Fibroblast of villous mesenchyme (primary cell): ENCODE data around the gene HUS1. TPM values are rescaled to one million over a fixed set of nuclear protein-coding genes. Genes with fewer than 3 reads are reported as not detected.

Experiments
- DNase-seq: peaks from one replicate; pipeline ENCODE4 v3.0.0-alpha.2; 2010; ENCODE audit warnings: low read depth
- H3K4me3 ChIP-seq: 2 replicates; pipeline ENCODE4 v1.5.1; 2011; ENCODE audit warnings: low read depth, mild to moderate bottlenecking, low read length
- CTCF ChIP-seq: IDR thresholded peaks from 2 replicates; pipeline ENCODE4 v1.5.1; 2012; ENCODE audit warnings: low read depth, mild to moderate bottlenecking, low read length; ENCODE audit not compliant: insufficient read depth
- total RNA-seq: library from RNA; depleted of rRNA; stranded (reverse); fragments of >200 nt; gene quantifications from 2 replicates; pipeline ENCODE4 v1.2.3, GENCODE V29; 2012

HUS1 gene
- total RNA-seq, 1 donor = 29.4 TPM

GRCh38 chr7:47941136-47941844 is 38.1 kb downstream of the HUS1 start:
- peak; percentile 64 for DNase-seq
- no peak overlapping the region for H3K4me3 ChIP-seq
- no peak for TF ChIP-seq CTCF

- no peak overlapping the region for H3K4me3 ChIP-seq
- TF ChIP-seq CTCF = no peak
- peak; percentile 76 for DNase-seq
These were observed 39.1 kb downstream of the HUS1 start for GRCh38 chr7:47940088-47941013.

- TF ChIP-seq CTCF = no peak
- no peak overlapping the region for H3K4me3 ChIP-seq
- DNase-seq = no peak
These were observed 39.9 kb downstream of the HUS1 start for GRCh38 chr7:47939425-47940036.

GRCh38 chr7:47938574-47939165 is 40.7 kb downstream of the HUS1 start:
- peak; percentile 22 for TF ChIP-seq CTCF
- DNase-seq = no peak
- no peak overlapping the region for H3K4me3 ChIP-seq

GRCh38 chr7:47937711-47938573 is 41.5 kb downstream of the HUS1 start:
- no peak for DNase-seq
- TF ChIP-seq CTCF = no peak
- no peak overlapping the region for H3K4me3 ChIP-seq
